A549 (cell line): Measurements from ENCODE around the gene PCDHA13. TPM values are rescaled to one million over a fixed set of nuclear protein-coding genes. Genes with fewer than 3 reads are reported as not detected.
A peak's percentile ranks its signal among the peaks of the same experiment; 100 is the strongest.

Experiments
- ATAC-seq, 2 experiments: fragments of 200-7000 bp in 1 of 2; fragments of >200 bp in 1 of 2; cut with Nextera tagmentation in 1 of 2; cut with Tn5 transposase in 1 of 2; 3 replicates each; pipeline versions ENCODE4 v1.8.0 to v1.9.1; 2018 to 2020; ENCODE audit warnings: mild to moderate bottlenecking in 1 of 2, moderate library complexity in 1 of 2
- CTCF ChIA-PET: fragments of 300-600 bp; sonication (Branson Sonifier 250); formaldehyde crosslinking; extraction: SDS; loops from one replicate; lab custom pipeline; 2021; ENCODE audit warnings: antibody characterized with exemption, inconsistent platforms; lab: Yijun Ruan, JAX
- POLR2A ChIA-PET: fragments of 350-600 bp; formaldehyde crosslinking; extraction: SDS; loops from one replicate; lab custom pipeline; 2021; ENCODE audit warnings: antibody characterized with exemption, inconsistent platforms; lab: Yijun Ruan, JAX
- DNase-seq, 2 experiments: peaks; one replicate each; pipeline versions ENCODE4 v3.0.0 to v3.0.0-alpha.2; 2011 to 2016; ENCODE audit warnings: low read depth in 1 of 2, low spot score in 1 of 2
- FAIRE-seq: peaks from 2 replicates; lab custom pipeline; 2011; peaks lifted over from hg19 to GRCh38; lab: Jason Lieb, UNC
- H3K27ac ChIP-seq, 2 experiments: fragments of >200 bp; sonication (Bioruptor Twin); formaldehyde crosslinking; 3 replicates each; pipeline ENCODE4 v1.5.1; 2016 to 2017
- H3K4me1 ChIP-seq: fragments of >200 bp; sonication (Bioruptor Twin); formaldehyde crosslinking; 3 replicates; pipeline ENCODE4 v1.6.1; 2016
- H3K4me2 ChIP-seq: fragments of >200 bp; sonication (Bioruptor Twin); formaldehyde crosslinking; 3 replicates; pipeline ENCODE4 v1.6.1; 2016
- H3K4me3 ChIP-seq: fragments of >200 bp; sonication (Bioruptor Twin); formaldehyde crosslinking; 3 replicates; pipeline ENCODE4 v1.5.1; 2016
- H3K9me3 ChIP-seq: fragments of >200 bp; sonication (Bioruptor Twin); formaldehyde crosslinking; 3 replicates; pipeline ENCODE4 v1.6.1; 2016
- CBX2 ChIP-seq: fragments of 200-600 bp; sonication (generic); IDR thresholded peaks from 2 replicates; pipeline ENCODE4 v1.6.1; 2016; ENCODE audit warnings: low read depth, mild to moderate bottlenecking, borderline replicate concordance
- EHF ChIP-seq: fragments of 250-450 bp; sonication (Bioruptor Pico); IDR thresholded peaks from 2 replicates; pipeline ENCODE4 v1.5.0; 2020; ENCODE audit warnings: mild to moderate bottlenecking
- ELK1 ChIP-seq: fragments of 150-350 bp; IDR thresholded peaks from 2 replicates; pipeline ENCODE4 v1.6.1; 2014; ENCODE audit warnings: low read depth, mild to moderate bottlenecking, low read length
- FOXS1 ChIP-seq: fragments of 250-450 bp; sonication (Bioruptor Pico); IDR thresholded peaks from 2 replicates; pipeline ENCODE4 v1.5.0; 2020; ENCODE audit warnings: mild to moderate bottlenecking, moderate library complexity
- HES2 ChIP-seq: fragments of >200 bp; sonication (Bioruptor Twin); formaldehyde crosslinking; IDR thresholded peaks from 2 replicates; pipeline ENCODE4 v1.6.1; 2016
- KDM1A ChIP-seq: fragments of 200-600 bp; sonication (generic); IDR thresholded peaks from 2 replicates; pipeline ENCODE4 v1.6.1; 2016; ENCODE audit warnings: low read depth, mild to moderate bottlenecking
- MAFK ChIP-seq: fragments of 450-650 bp; IDR thresholded peaks from 2 replicates; pipeline ENCODE4 v1.6.1; 2014; ENCODE audit not compliant: partially characterized antibody
- NPAS2 ChIP-seq: fragments of 250-450 bp; sonication (Bioruptor Pico); IDR thresholded peaks from 2 replicates; pipeline ENCODE4 v1.8.0; 2022; ENCODE audit warnings: mild to moderate bottlenecking, moderate library complexity, borderline replicate concordance
- RAD21 ChIP-seq, 2 experiments: fragments of >200 bp in 1 of 2; sonication (Bioruptor Twin) in 1 of 2; formaldehyde crosslinking in 1 of 2; IDR thresholded peaks in 1 of 2; conservative IDR thresholded peaks in 1 of 2; 2 replicates in 1 of 2; 3 replicates in 1 of 2; pipeline ENCODE4 v1.6.1; 2012 to 2018; ENCODE audit warnings: inconsistent platforms in 1 of 2
- RARB ChIP-seq: fragments of 250-450 bp; sonication (Bioruptor Pico); IDR thresholded peaks from 2 replicates; pipeline ENCODE4 v1.8.0; 2021; ENCODE audit warnings: mild to moderate bottlenecking, moderate library complexity
- SMC3 ChIP-seq: fragments of >200 bp; sonication (Bioruptor Twin); formaldehyde crosslinking; IDR thresholded peaks from 3 replicates; pipeline ENCODE4 v1.6.1; 2018; ENCODE audit warnings: inconsistent platforms
- ZC3H11A ChIP-seq: fragments of 450-650 bp; IDR thresholded peaks from 2 replicates; pipeline ENCODE4 v1.6.1; 2014; ENCODE audit warnings: antibody characterized with exemption, mild to moderate bottlenecking
- ZFP36 ChIP-seq: fragments of 450-650 bp; IDR thresholded peaks from 2 replicates; pipeline ENCODE4 v1.6.1; 2014; ENCODE audit warnings: borderline replicate concordance; ENCODE audit not compliant: partially characterized antibody
- WGBS: methylation state at CpG from one replicate; pipeline ENCODE4 v1.1.6; 2017; ENCODE audit errors: missing lambda C conversion rate; 5-methylcytosine and 5-hydroxymethylcytosine counted together
- polyA plus RNA-seq, 4 experiments: library from polyadenylated mRNA; depleted of rRNA in 3 of 4; stranded (reverse); fragments of >200 nt; fragmentation: RNase III in 1 of 4; extraction: RNeasy Plus Mini Kit Qiagen cat#74134 plus additional on column Dnase treatment in 1 of 4; gene quantifications; 2 replicates in 3 of 4; 3 replicates in 1 of 4; pipeline ENCODE4 v1.2.3, GENCODE V29; 2011 to 2017
- TF ChIP-seq, protein P1 (sequence below): IDR thresholded peaks from 2 replicates; pipeline ENCODE4 v1.6.1; 2012; ENCODE audit warnings: low read depth, borderline replicate concordance

PCDHA13 gene
- polyA plus RNA-seq, 2 of the 4 experiments (the other 2 are of a cell fraction), result 0.14 TPM; not detected in 1

- TF ChIP-seq ELK1 (no peak), MAFK (peak; percentile 61), FOXS1 (CRISPR knock-in tag) (no peak), CBX2 (no peak), RAD21 (conservative IDR thresholded peaks at IDR 0.05 in 1 of 2, IDR thresholded peaks at IDR 0.05 in 1 of 2) (peak in 1 of 2 experiments; percentile 17; a peak in 1 of 5 replicates)
- Histone ChIP-seq H3K4me1 (no peaks in the 10 kb centered on the region), H3K4me3 (no peak within 1 kb of the TSS), H3K27ac (no peak within 1 kb of the TSS), H3K4me2 (no peak within 1 kb of the TSS), H3K9me3 (peaks cover 11% of the 10 kb centered on the region; the same call in 2 of the 3 replicates)
- POLR2A ChIA-PET, result no interaction called here
- DNase-seq (peak in 1 of 2 experiments; percentile 18), ATAC-seq (no peak), FAIRE-seq (no peak)
- 73% methylated on average over 43 of the region's 44 CpGs for WGBS
- CTCF ChIA-PET, result interaction anchor here (0.6 to 1.4 kb wide), 5 partner anchors 34 to 663 kb away, joined by 3 to 7 read pairs (median 3); partner anchors contain the start of genes PCDHA4 and PCDHA5
Observed at GRCh38 chr5:140855772-140856674, 25.9 kb upstream of the PCDHA13 start, which contains the start of gene PCDHA10. PCDHA10 (plus strand) TSS chr5:140855897; CDS start chr5:140856049, 152 bp downstream.

- 87% methylated on average over 94 of the region's 94 CpGs for WGBS
- CTCF ChIA-PET, result interaction anchor here (1.0 to 1.4 kb wide), 2 partner anchors 35 to 50 kb away, joined by 3 to 7 read pairs; partner anchors contain the start of genes PCDHA4 and PCDHA5
Observed at GRCh38 chr5:140857177-140857986, 24.5 kb upstream of the PCDHA13 start.

GRCh38 chr5:140857987-140858240 lies 24.0 kb upstream of the PCDHA13 start:
- WGBS, result 77% methylated on average over 12 of the region's 22 CpGs
- Histone ChIP-seq H3K4me1 (no peaks in the 10 kb centered on the region), H3K27ac (no peak overlapping the region), H3K4me2 (no peak overlapping the region), H3K9me3 (peaks cover 18% of the 10 kb centered on the region), H3K4me3 (no peak overlapping the region)
- TF ChIP-seq HES2 (no peak), NPAS2 (CRISPR knock-in tag) (no peak), KDM1A (no peak), ZFP36 (no peak)
- ChIA-PET POLR2A (no interaction called here), CTCF (no interaction called here)
- FAIRE-seq (no peak), DNase-seq (no peak), ATAC-seq (no peak)

More at GRCh38 chr5:140857177-140857986, 24.5 kb upstream of the PCDHA13 start:
- FAIRE-seq, result no peak
- H3K4me2 ChIP-seq, result no peak overlapping the region
- H3K27ac ChIP-seq, result no peak overlapping the region
- POLR2A ChIA-PET, result no interaction called here
- TF ChIP-seq EHF (CRISPR knock-in tag) (no peak), ZC3H11A (no peak), RAD21 (conservative IDR thresholded peaks at IDR 0.05 in 1 of 2, IDR thresholded peaks at IDR 0.05 in 1 of 2) (no peak), RARB (CRISPR knock-in tag) (no peak), CBX2 (no peak), ZFP36 (no peak), SMC3 (no peak)
- TF ChIP-seq, protein P1, sequence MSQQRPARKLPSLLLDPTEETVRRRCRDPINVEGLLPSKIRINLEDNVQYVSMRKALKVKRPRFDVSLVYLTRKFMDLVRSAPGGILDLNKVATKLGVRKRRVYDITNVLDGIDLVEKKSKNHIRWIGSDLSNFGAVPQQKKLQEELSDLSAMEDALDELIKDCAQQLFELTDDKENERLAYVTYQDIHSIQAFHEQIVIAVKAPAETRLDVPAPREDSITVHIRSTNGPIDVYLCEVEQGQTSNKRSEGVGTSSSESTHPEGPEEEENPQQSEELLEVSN, result no peak
- TF ChIP-seq, all 56 proteins: peak for 0
- DNase-seq (no peak), ATAC-seq (no peak)
- H3K4me3 ChIP-seq, result no peak overlapping the region
- no peaks in the 10 kb centered on the region for H3K4me1 ChIP-seq
- peaks cover 18% of the 10 kb centered on the region for H3K9me3 ChIP-seq
